ENCODE data around the gene XPC.

DNA sequence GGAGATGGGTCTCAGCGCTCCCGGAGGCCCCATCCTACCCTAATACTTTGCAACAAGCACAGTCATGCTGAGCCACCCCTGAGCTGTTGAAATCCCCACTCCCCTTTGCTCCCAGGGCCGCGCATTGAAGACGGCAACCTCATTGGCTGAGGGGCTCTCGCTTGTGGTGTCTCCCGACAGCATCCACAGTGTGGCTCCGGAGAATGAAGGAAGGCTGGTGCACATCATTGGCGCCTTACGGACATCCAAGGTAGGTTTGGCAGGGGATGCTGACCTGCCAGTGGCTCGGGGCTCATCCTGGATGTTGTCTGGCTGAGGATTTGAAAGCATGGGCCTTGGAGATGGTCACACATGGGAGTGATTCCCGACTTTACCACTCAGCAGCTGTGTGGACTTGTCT is 47.7 kb downstream of the XPC start:
- TF ChIP-seq, protein P1, sequence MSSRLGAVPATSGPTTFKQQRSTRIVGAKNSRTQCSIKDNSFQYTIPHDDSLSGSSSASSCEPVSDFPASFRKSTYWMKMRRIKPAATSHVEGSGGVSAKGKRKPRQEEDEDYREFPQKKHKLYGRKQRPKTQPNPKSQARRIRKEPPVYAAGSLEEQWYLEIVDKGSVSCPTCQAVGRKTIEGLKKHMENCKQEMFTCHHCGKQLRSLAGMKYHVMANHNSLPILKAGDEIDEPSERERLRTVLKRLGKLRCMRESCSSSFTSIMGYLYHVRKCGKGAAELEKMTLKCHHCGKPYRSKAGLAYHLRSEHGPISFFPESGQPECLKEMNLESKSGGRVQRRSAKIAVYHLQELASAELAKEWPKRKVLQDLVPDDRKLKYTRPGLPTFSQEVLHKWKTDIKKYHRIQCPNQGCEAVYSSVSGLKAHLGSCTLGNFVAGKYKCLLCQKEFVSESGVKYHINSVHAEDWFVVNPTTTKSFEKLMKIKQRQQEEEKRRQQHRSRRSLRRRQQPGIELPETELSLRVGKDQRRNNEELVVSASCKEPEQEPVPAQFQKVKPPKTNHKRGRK (CRISPR knock-in tag; IDR thresholded peaks at IDR 0.05; ENCODE audit: borderline replicate concordance), result no peak
- TF ChIP-seq, protein P2, sequence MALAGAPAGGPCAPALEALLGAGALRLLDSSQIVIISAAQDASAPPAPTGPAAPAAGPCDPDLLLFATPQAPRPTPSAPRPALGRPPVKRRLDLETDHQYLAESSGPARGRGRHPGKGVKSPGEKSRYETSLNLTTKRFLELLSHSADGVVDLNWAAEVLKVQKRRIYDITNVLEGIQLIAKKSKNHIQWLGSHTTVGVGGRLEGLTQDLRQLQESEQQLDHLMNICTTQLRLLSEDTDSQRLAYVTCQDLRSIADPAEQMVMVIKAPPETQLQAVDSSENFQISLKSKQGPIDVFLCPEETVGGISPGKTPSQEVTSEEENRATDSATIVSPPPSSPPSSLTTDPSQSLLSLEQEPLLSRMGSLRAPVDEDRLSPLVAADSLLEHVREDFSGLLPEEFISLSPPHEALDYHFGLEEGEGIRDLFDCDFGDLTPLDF (CRISPR knock-in tag; IDR thresholded peaks at IDR 0.05), result no peak
- TF ChIP-seq CTCF (IDR thresholded peaks at IDR 0.05) (no peak), ZSCAN18 (CRISPR knock-in tag; IDR thresholded peaks at IDR 0.05) (no peak), ZNF263 (CRISPR knock-in tag; IDR thresholded peaks at IDR 0.05; ENCODE audit: low read depth) (no peak), ETV6 (CRISPR knock-in tag; IDR thresholded peaks at IDR 0.05) (no peak)
- TF ChIP-seq, protein P3, sequence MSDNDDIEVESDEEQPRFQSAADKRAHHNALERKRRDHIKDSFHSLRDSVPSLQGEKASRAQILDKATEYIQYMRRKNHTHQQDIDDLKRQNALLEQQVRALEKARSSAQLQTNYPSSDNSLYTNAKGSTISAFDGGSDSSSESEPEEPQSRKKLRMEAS (CRISPR knock-in tag; IDR thresholded peaks at IDR 0.05), result no peak
- TF ChIP-seq, protein P4, sequence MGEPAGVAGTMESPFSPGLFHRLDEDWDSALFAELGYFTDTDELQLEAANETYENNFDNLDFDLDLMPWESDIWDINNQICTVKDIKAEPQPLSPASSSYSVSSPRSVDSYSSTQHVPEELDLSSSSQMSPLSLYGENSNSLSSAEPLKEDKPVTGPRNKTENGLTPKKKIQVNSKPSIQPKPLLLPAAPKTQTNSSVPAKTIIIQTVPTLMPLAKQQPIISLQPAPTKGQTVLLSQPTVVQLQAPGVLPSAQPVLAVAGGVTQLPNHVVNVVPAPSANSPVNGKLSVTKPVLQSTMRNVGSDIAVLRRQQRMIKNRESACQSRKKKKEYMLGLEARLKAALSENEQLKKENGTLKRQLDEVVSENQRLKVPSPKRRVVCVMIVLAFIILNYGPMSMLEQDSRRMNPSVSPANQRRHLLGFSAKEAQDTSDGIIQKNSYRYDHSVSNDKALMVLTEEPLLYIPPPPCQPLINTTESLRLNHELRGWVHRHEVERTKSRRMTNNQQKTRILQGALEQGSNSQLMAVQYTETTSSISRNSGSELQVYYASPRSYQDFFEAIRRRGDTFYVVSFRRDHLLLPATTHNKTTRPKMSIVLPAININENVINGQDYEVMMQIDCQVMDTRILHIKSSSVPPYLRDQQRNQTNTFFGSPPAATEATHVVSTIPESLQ (CRISPR knock-in tag; IDR thresholded peaks at IDR 0.05), result no peak

All from WTC11 (cell line).